Transverse colon (tissue), 4 donors: ENCODE data around the gene ID1. TPM values are rescaled to one million over a fixed set of nuclear protein-coding genes. Genes with fewer than 3 reads are reported as not detected.
"Not testable (repeated sequence)": the region's sequence is repeated elsewhere in the genome, so short reads cannot be mapped to it uniquely, and the experiment has no call there.

Experiments used
- DNase-seq: peaks from one replicate; pipeline ENCODE4 v3.0.0-alpha.2; 2019
- H3K27ac ChIP-seq, 4 donors: fragments of 200-600 bp; sonication (generic); 2 replicates each; pipeline ENCODE4 v1.5.1; 2016 to 2018; ENCODE audit warnings: inconsistent platforms in 4 of 4
- H3K27me3 ChIP-seq: fragments of 200-600 bp; sonication (generic); 2 replicates; pipeline ENCODE4 v1.5.1; 2017; ENCODE audit warnings: inconsistent platforms
- H3K36me3 ChIP-seq, 4 donors: fragments of 200-600 bp; sonication (generic); 2 replicates each; pipeline ENCODE4 v1.5.1; 2017 to 2019; ENCODE audit warnings: inconsistent platforms in 4 of 4
- H3K4me1 ChIP-seq, 4 donors: fragments of 200-600 bp; sonication (generic); 2 replicates each; pipeline ENCODE4 v1.5.1; 2017 to 2020; ENCODE audit warnings: inconsistent platforms in 4 of 4
- H3K4me3 ChIP-seq, 4 donors: fragments of 200-600 bp; sonication (generic); 1 replicate in 1 of 4; 2 replicates in 3 of 4; pipeline versions ENCODE4 v1.5.1 to v1.6.1; 2017 to 2019; ENCODE audit warnings: inconsistent platforms in 4 of 4
- H3K9me3 ChIP-seq, 2 donors: fragments of 200-600 bp; sonication (generic); 2 replicates each; pipeline ENCODE4 v1.5.1; 2017 to 2019; ENCODE audit warnings: inconsistent platforms in 2 of 2
- EP300 ChIP-seq: sonication (generic); formaldehyde crosslinking; IDR thresholded peaks from one replicate; pipeline ENCODE4 v1.6.1; 2017; ENCODE audit warnings: antibody characterized with exemption, low read depth
- POLR2A ChIP-seq: fragments of 450-650 bp; IDR thresholded peaks from one replicate; pipeline ENCODE4 v1.6.1; 2016; ENCODE audit warnings: antibody characterized with exemption, mild to moderate bottlenecking, moderate library complexity
- POLR2AphosphoS5 ChIP-seq, 3 donors: sonication (generic); formaldehyde crosslinking; IDR thresholded peaks; one replicate each; pipeline ENCODE4 v1.6.1; 2016; ENCODE audit warnings: antibody characterized with exemption in 3 of 3
- WGBS, 2 donors: methylation state at CpG; one replicate each; pipeline ENCODE4 v1.1.5; 2018; ENCODE audit warnings: low coverage in 1 of 2; 5-methylcytosine and 5-hydroxymethylcytosine counted together
- in situ Hi-C, 4 donors: fragments of 200-750 bp; cut with MboI; loops; one replicate each; pipeline versions ENCODE4 v1.15.0 to v1.15.1; 2017; ENCODE audit warnings: low sequenced_read_pairs in 3 of 4, low pct_ligation_motif_present in 1 of 4, low pct_unique_long_range_greater_than_20kb in 1 of 4
- intact Hi-C: fragments of 100-400 bp; cut with DNase I; formaldehyde crosslinking; loops from one replicate; pipeline ENCODE4 v1.15.1; 2023; ENCODE audit warnings: low total_unique reads
- total RNA-seq, 4 donors: library from RNA; depleted of rRNA; stranded (reverse); fragments of >200 nt; gene quantifications; one replicate each; pipeline ENCODE4 v1.1.0, GENCODE V29; 2016
- TF ChIP-seq, protein P1 (sequence below), 5 experiments: fragments of 200-600 bp in 3 of 5; fragments of 450-650 bp in 2 of 5; sonication (generic) in 3 of 5; IDR thresholded peaks; 1 replicate in 2 of 5; 2 replicates in 3 of 5; pipeline ENCODE4 v1.5.1; 2016 to 2017; ENCODE audit warnings: antibody characterized with exemption in 5 of 5, inconsistent platforms in 3 of 5, mild to moderate bottlenecking in 2 of 5, moderate library complexity in 1 of 5

Gene ID1
- total RNA-seq, 4 donors from 2014 or later: 516 to 1,015 (median 933) TPM

GRCh38 chr20:31620246-31620645, 15.2 kb downstream of the ID1 start:
- 75 to 89% methylated on average over 2 to 3 of the region's 3 CpGs for WGBS, 2 donors
- intact Hi-C loops (no loop called here), in situ Hi-C loops (no loop called here)
- Histone ChIP-seq H3K36me3 (no peaks in the 10 kb centered on the region), H3K9me3 (no peaks in the 10 kb centered on the region), H3K27me3 (no peaks in the 10 kb centered on the region), H3K4me3 (no peak overlapping the region), H3K27ac (no peak overlapping the region), H3K4me1 (no peaks in the 10 kb centered on the region)
- TF ChIP-seq POLR2A (no peak), POLR2AphosphoS5 (IDR thresholded peaks at IDR 0.05) (no peak), EP300 (no peak)
- TF ChIP-seq, protein P1, sequence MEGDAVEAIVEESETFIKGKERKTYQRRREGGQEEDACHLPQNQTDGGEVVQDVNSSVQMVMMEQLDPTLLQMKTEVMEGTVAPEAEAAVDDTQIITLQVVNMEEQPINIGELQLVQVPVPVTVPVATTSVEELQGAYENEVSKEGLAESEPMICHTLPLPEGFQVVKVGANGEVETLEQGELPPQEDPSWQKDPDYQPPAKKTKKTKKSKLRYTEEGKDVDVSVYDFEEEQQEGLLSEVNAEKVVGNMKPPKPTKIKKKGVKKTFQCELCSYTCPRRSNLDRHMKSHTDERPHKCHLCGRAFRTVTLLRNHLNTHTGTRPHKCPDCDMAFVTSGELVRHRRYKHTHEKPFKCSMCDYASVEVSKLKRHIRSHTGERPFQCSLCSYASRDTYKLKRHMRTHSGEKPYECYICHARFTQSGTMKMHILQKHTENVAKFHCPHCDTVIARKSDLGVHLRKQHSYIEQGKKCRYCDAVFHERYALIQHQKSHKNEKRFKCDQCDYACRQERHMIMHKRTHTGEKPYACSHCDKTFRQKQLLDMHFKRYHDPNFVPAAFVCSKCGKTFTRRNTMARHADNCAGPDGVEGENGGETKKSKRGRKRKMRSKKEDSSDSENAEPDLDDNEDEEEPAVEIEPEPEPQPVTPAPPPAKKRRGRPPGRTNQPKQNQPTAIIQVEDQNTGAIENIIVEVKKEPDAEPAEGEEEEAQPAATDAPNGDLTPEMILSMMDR (IDR thresholded peaks at IDR 0.05): no peak
- no peak for DNase-seq

GRCh38 chr20:31623123-31623505, 18.0 kb downstream of the ID1 start:
- DNase-seq, intact Hi-C loops, in situ Hi-C loops, H3K9me3 ChIP-seq, H3K36me3 ChIP-seq, H3K27me3 ChIP-seq, H3K4me3 ChIP-seq, H3K27ac ChIP-seq, H3K4me1 ChIP-seq: not testable (repeated sequence)
- 85 to 97% methylated on average over 4 to 6 of the region's 6 CpGs for WGBS, 2 donors

- intact Hi-C loops, in situ Hi-C loops: not testable (repeated sequence)
Measured at GRCh38 chr20:31626534-31626933, 21.4 kb downstream of the ID1 start.

GRCh38 chr20:31628057-31628456, 23.0 kb downstream of the ID1 start:
- DNase-seq, intact Hi-C loops, H3K4me1 ChIP-seq, H3K4me3 ChIP-seq, in situ Hi-C loops, H3K27me3 ChIP-seq, H3K27ac ChIP-seq, H3K9me3 ChIP-seq, H3K36me3 ChIP-seq: not testable (repeated sequence)
- WGBS, 2 donors: 39 to 51% methylated on average over 2 of the region's 2 CpGs

More at GRCh38 chr20:31626534-31626933, 21.4 kb downstream of the ID1 start:
- 85 to 97% methylated on average over 4 to 8 of the region's 8 CpGs for WGBS, 2 donors
- not testable (repeated sequence) for H3K36me3 ChIP-seq, DNase-seq, H3K27me3 ChIP-seq, H3K4me1 ChIP-seq, H3K4me3 ChIP-seq, H3K27ac ChIP-seq, H3K9me3 ChIP-seq

DNA sequence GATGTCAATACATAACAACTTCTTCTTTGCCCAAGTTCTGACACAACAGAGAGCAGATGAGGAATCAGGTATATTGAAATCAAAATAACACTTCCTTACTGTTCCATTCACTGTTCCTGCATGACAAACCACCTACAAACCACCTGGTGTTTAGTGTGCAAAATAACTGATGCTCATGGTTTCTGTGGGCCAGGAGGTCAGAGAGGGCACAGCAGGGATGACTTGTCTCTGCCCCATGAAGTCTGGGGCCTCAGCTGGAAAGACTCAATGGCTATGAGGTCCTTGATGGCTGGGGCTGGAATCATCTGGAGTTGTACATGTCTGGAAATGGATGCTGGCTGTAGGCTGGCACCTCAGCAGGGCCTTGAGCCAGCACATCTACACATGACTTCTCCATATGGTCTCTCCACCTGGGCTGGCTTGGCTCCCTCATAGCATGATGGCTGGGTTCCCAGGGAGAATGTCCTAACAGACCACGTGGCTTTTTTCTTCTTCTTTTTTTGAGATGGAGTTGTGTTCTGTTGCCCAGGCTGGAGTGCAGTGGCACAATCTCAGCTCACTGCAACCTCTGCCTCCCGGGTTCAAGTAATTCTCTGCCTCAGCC, 25.2 kb downstream of the ID1 start:
- DNase-seq: no peak
- Histone ChIP-seq H3K36me3 (no peaks in the 10 kb centered on the region), H3K4me3 (no peak overlapping the region), H3K4me1 (no peaks in the 10 kb centered on the region), H3K9me3 (no peaks in the 10 kb centered on the region), H3K27ac (no peak overlapping the region), H3K27me3 (no peaks in the 10 kb centered on the region)
- 44 to 58% methylated on average over 2 of the region's 2 CpGs for WGBS, 2 donors
- in situ Hi-C loops: no loop called here
- no peak for TF ChIP-seq POLR2AphosphoS5 (IDR thresholded peaks at IDR 0.05)
- TF ChIP-seq, protein P1 (IDR thresholded peaks at IDR 0.05): no peak
- TF ChIP-seq POLR2A: no peak
- no peak for TF ChIP-seq EP300
- intact Hi-C loops: no loop called here
